ENCODE results near the gene LTBP3.

- TF ChIP-seq SIN3A (IDR thresholded peaks at IDR 0.05; ENCODE audit: borderline replicate concordance, low read depth, low read length) = no peak
- TF ChIP-seq, protein P1, sequence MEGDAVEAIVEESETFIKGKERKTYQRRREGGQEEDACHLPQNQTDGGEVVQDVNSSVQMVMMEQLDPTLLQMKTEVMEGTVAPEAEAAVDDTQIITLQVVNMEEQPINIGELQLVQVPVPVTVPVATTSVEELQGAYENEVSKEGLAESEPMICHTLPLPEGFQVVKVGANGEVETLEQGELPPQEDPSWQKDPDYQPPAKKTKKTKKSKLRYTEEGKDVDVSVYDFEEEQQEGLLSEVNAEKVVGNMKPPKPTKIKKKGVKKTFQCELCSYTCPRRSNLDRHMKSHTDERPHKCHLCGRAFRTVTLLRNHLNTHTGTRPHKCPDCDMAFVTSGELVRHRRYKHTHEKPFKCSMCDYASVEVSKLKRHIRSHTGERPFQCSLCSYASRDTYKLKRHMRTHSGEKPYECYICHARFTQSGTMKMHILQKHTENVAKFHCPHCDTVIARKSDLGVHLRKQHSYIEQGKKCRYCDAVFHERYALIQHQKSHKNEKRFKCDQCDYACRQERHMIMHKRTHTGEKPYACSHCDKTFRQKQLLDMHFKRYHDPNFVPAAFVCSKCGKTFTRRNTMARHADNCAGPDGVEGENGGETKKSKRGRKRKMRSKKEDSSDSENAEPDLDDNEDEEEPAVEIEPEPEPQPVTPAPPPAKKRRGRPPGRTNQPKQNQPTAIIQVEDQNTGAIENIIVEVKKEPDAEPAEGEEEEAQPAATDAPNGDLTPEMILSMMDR (IDR thresholded peaks at IDR 0.05) = no peak
- no peak for TF ChIP-seq TEAD4 (IDR thresholded peaks at IDR 0.05; ENCODE audit: borderline replicate concordance, insufficient read depth)
- TF ChIP-seq EZH2phosphoT487 (IDR thresholded peaks at IDR 0.05; ENCODE audit: borderline replicate concordance, low read depth) = no peak
- no peak for TF ChIP-seq ELF1 (IDR thresholded peaks at IDR 0.05)
- TF ChIP-seq TAF1 (IDR thresholded peaks at IDR 0.05; ENCODE audit: borderline replicate concordance, low read depth, low read length) = no peak
- TF ChIP-seq CHD2 (IDR thresholded peaks at IDR 0.05; ENCODE audit: low read length, partially characterized antibody) = no peak
- no peak for TF ChIP-seq IRF3 (IDR thresholded peaks at IDR 0.05; ENCODE audit: low read depth, low read length)
- no peak for TF ChIP-seq NFIC (IDR thresholded peaks at IDR 0.05; ENCODE audit: borderline replicate concordance)
- TF ChIP-seq POLR2AphosphoS5 (IDR thresholded peaks at IDR 0.05; ENCODE audit: low read depth, low read length) = no peak
- TF ChIP-seq JUND (IDR thresholded peaks at IDR 0.05) = no peak
- TF ChIP-seq YY1 (IDR thresholded peaks at IDR 0.05; ENCODE audit: low read depth) = no peak
- TF ChIP-seq TCF12 (IDR thresholded peaks at IDR 0.05) = no peak
- TF ChIP-seq MXI1 (IDR thresholded peaks at IDR 0.05; ENCODE audit: low read depth, low read length) = no peak
These were observed 16.8 kb downstream of the LTBP3 start for GRCh38 chr11:65541093-65541982.
